Measurements from ENCODE around the gene CDNF.
"Not testable (repeated sequence)": the region's sequence is repeated elsewhere in the genome, so short reads cannot be mapped to it uniquely, and the experiment has no call there.

Gene CDNF

GRCh38 chr10:14822879-14823755, 14.7 kb downstream of the CDNF start:
- Mint-ChIP-seq H3K9me3 (no peaks in the 10 kb centered on the region), H3K4me3 (no peak overlapping the region), H3K27me3 (no peaks in the 10 kb centered on the region), H3K27ac (no peak overlapping the region), H3K36me3 (ENCODE audit: low read depth) (no peaks in the 10 kb centered on the region), H3K4me1 (ENCODE audit: low read depth) (peaks cover 4% of the 10 kb centered on the region)
- peak; percentile 40 for DNase-seq

- no peak overlapping the region for H3K27ac Mint-ChIP-seq
- H3K36me3 Mint-ChIP-seq (ENCODE audit: low read depth), result no peaks in the 10 kb centered on the region
These were observed 16.0 kb downstream of the CDNF start for GRCh38 chr10:14821635-14822375.

GRCh38 chr10:14820775-14821154, 17.1 kb downstream of the CDNF start:
- no peak overlapping the region for H3K27ac Mint-ChIP-seq
- no peak for DNase-seq
- no peak overlapping the region for H3K4me3 Mint-ChIP-seq
- H3K9me3 Mint-ChIP-seq, result no peaks in the 10 kb centered on the region
- H3K36me3 Mint-ChIP-seq (ENCODE audit: low read depth), result no peaks in the 10 kb centered on the region
- no peaks in the 10 kb centered on the region for H3K27me3 Mint-ChIP-seq
- peaks cover 4% of the 10 kb centered on the region for H3K4me1 Mint-ChIP-seq (ENCODE audit: low read depth)

More at GRCh38 chr10:14821635-14822375, 16.0 kb downstream of the CDNF start:
- peaks cover 4% of the 10 kb centered on the region for H3K4me1 Mint-ChIP-seq (ENCODE audit: low read depth)
- no peaks in the 10 kb centered on the region for H3K27me3 Mint-ChIP-seq
- no peak overlapping the region for H3K4me3 Mint-ChIP-seq
- DNase-seq, result no peak
- no peaks in the 10 kb centered on the region for H3K9me3 Mint-ChIP-seq

- no peaks in the 10 kb centered on the region for H3K27me3 Mint-ChIP-seq
- peaks cover 4% of the 10 kb centered on the region for H3K4me1 Mint-ChIP-seq (ENCODE audit: low read depth)
- DNase-seq, result no peak
- H3K9me3 Mint-ChIP-seq, result no peaks in the 10 kb centered on the region
- H3K4me3 Mint-ChIP-seq, result no peak overlapping the region
- H3K27ac Mint-ChIP-seq, result no peak overlapping the region
- no peaks in the 10 kb centered on the region for H3K36me3 Mint-ChIP-seq (ENCODE audit: low read depth)
These were observed 17.6 kb downstream of the CDNF start for GRCh38 chr10:14820010-14820774.

- H3K27me3 Mint-ChIP-seq; H3K27ac Mint-ChIP-seq; H3K4me3 Mint-ChIP-seq; H3K36me3 Mint-ChIP-seq (ENCODE audit: low read depth); DNase-seq; H3K9me3 Mint-ChIP-seq: not testable (repeated sequence)
- peaks cover 16% of the 10 kb centered on the region for H3K4me1 Mint-ChIP-seq (ENCODE audit: low read depth)
These were observed 21.1 kb downstream of the CDNF start for GRCh38 chr10:14816717-14817116.

GRCh38 chr10:14815681-14816080, 22.2 kb downstream of the CDNF start:
- no peaks in the 10 kb centered on the region for H3K9me3 Mint-ChIP-seq
- DNase-seq, result no peak
- no peak overlapping the region for H3K4me3 Mint-ChIP-seq
- peaks cover 25% of the 10 kb centered on the region for H3K4me1 Mint-ChIP-seq (ENCODE audit: low read depth)
- H3K27ac Mint-ChIP-seq, result no peak overlapping the region
- no peaks in the 10 kb centered on the region for H3K36me3 Mint-ChIP-seq (ENCODE audit: low read depth)
- no peaks in the 10 kb centered on the region for H3K27me3 Mint-ChIP-seq

- Mint-ChIP-seq H3K9me3 (no peaks in the 10 kb centered on the region), H3K27ac (no peak overlapping the region), H3K4me3 (peak overlapping the region; percentile 36), H3K4me1 (ENCODE audit: low read depth) (peaks cover 26% of the 10 kb centered on the region), H3K36me3 (ENCODE audit: low read depth) (no peaks in the 10 kb centered on the region), H3K27me3 (no peaks in the 10 kb centered on the region)
- no peak for DNase-seq
These were observed 25.6 kb downstream of the CDNF start for GRCh38 chr10:14812271-14812670.

GRCh38 chr10:14810969-14811953, 26.6 kb downstream of the CDNF start:
- H3K4me1 Mint-ChIP-seq (ENCODE audit: low read depth), result peaks cover 26% of the 10 kb centered on the region
- no peaks in the 10 kb centered on the region for H3K27me3 Mint-ChIP-seq
- peak overlapping the region; percentile 15 for H3K27ac Mint-ChIP-seq
- no peaks in the 10 kb centered on the region for H3K9me3 Mint-ChIP-seq
- no peak overlapping the region for H3K4me3 Mint-ChIP-seq
- H3K36me3 Mint-ChIP-seq (ENCODE audit: low read depth), result no peaks in the 10 kb centered on the region
- DNase-seq, result no peak

- H3K27me3 Mint-ChIP-seq, result no peaks in the 10 kb centered on the region
These were observed 31.5 kb downstream of the CDNF start for GRCh38 chr10:14806318-14806717.

GRCh38 chr10:14803827-14804226, 34.0 kb downstream of the CDNF start:
- H3K4me3 Mint-ChIP-seq, result no peak overlapping the region
- H3K9me3 Mint-ChIP-seq, result no peaks in the 10 kb centered on the region
- H3K27ac Mint-ChIP-seq, result no peak overlapping the region
- H3K4me1 Mint-ChIP-seq (ENCODE audit: low read depth), result no peaks in the 10 kb centered on the region
- DNase-seq, result no peak
- H3K27me3 Mint-ChIP-seq, result no peaks in the 10 kb centered on the region
- no peaks in the 10 kb centered on the region for H3K36me3 Mint-ChIP-seq (ENCODE audit: low read depth)

More at GRCh38 chr10:14806318-14806717, 31.5 kb downstream of the CDNF start:
- H3K4me1 Mint-ChIP-seq (ENCODE audit: low read depth), result peaks cover 7% of the 10 kb centered on the region
- DNase-seq, result no peak
- no peaks in the 10 kb centered on the region for H3K36me3 Mint-ChIP-seq (ENCODE audit: low read depth)
- no peak overlapping the region for H3K27ac Mint-ChIP-seq
- no peak overlapping the region for H3K4me3 Mint-ChIP-seq
- H3K9me3 Mint-ChIP-seq, result no peaks in the 10 kb centered on the region

- Mint-ChIP-seq H3K9me3 (no peaks in the 10 kb centered on the region), H3K27ac (no peak overlapping the region), H3K36me3 (ENCODE audit: low read depth) (no peaks in the 10 kb centered on the region), H3K27me3 (no peaks in the 10 kb centered on the region), H3K4me1 (ENCODE audit: low read depth) (no peaks in the 10 kb centered on the region), H3K4me3 (no peak overlapping the region)
- DNase-seq, result no peak
These were observed 36.1 kb downstream of the CDNF start for GRCh38 chr10:14801723-14802122.

GRCh38 chr10:14800397-14800796, 37.4 kb downstream of the CDNF start:
- H3K36me3 Mint-ChIP-seq (ENCODE audit: low read depth), result no peaks in the 10 kb centered on the region
- H3K9me3 Mint-ChIP-seq, result no peaks in the 10 kb centered on the region
- H3K4me3 Mint-ChIP-seq, result no peak overlapping the region
- H3K27me3 Mint-ChIP-seq, result no peaks in the 10 kb centered on the region
- H3K27ac Mint-ChIP-seq, result no peak overlapping the region
- no peaks in the 10 kb centered on the region for H3K4me1 Mint-ChIP-seq (ENCODE audit: low read depth)
- DNase-seq, result no peak

GRCh38 chr10:14798636-14799035, 39.2 kb downstream of the CDNF start:
- Mint-ChIP-seq H3K9me3 (no peaks in the 10 kb centered on the region), H3K4me1 (ENCODE audit: low read depth) (no peaks in the 10 kb centered on the region), H3K27me3 (no peaks in the 10 kb centered on the region), H3K4me3 (no peak overlapping the region), H3K36me3 (ENCODE audit: low read depth) (no peaks in the 10 kb centered on the region), H3K27ac (no peak overlapping the region)
- no peak for DNase-seq

- H3K27me3 Mint-ChIP-seq, result no peaks in the 10 kb centered on the region
- H3K27ac Mint-ChIP-seq, result no peak overlapping the region
- DNase-seq, result no peak
- peaks cover under 1% of the 10 kb centered on the region for H3K4me1 Mint-ChIP-seq (ENCODE audit: low read depth)
- H3K4me3 Mint-ChIP-seq, result no peak overlapping the region
- no peaks in the 10 kb centered on the region for H3K36me3 Mint-ChIP-seq (ENCODE audit: low read depth)
- H3K9me3 Mint-ChIP-seq, result peaks cover 4% of the 10 kb centered on the region
These were observed 49.9 kb downstream of the CDNF start for GRCh38 chr10:14787938-14788337.

All from activated T-cell treated with anti-CD3 and anti-CD28 coated beads, Interleukin-2, amount 50 U/mL, for 24 hours (primary cell).